Astrocyte (in vitro differentiated cells and primary cell): ENCODE measurements around the gene BBIP1. TPM values are rescaled to one million over a fixed set of nuclear protein-coding genes. Genes with fewer than 3 reads are reported as not detected.

Experiments
- DNase-seq: peaks from one replicate; pipeline ENCODE4 v3.0.0-alpha.2; 2010; ENCODE audit warnings: low read depth
- FAIRE-seq: peaks from 2 replicates; lab custom pipeline; 2011; peaks lifted over from hg19 to GRCh38; lab: Jason Lieb, UNC
- H2AFZ ChIP-seq: 2 replicates; pipeline ENCODE4 v1.6.0; 2012; ENCODE audit warnings: low read depth, low read length, inconsistent platforms
- H3K27ac ChIP-seq: 2 replicates; pipeline ENCODE4 v1.5.1; 2011; ENCODE audit warnings: low read depth, low read length, inconsistent platforms
- H3K27me3 ChIP-seq: 2 replicates; pipeline ENCODE4 v1.6.0; 2011; ENCODE audit warnings: low read length, inconsistent platforms; ENCODE audit not compliant: insufficient read depth
- H3K36me3 ChIP-seq: 2 replicates; pipeline ENCODE4 v1.5.1; 2011; ENCODE audit warnings: low read length, inconsistent platforms; ENCODE audit not compliant: insufficient read depth
- H3K4me1 ChIP-seq: 2 replicates; pipeline ENCODE4 v1.5.1; 2011; ENCODE audit warnings: low read length, inconsistent platforms; ENCODE audit not compliant: insufficient read depth
- H3K4me2 ChIP-seq: 2 replicates; pipeline ENCODE4 v1.6.0; 2012; ENCODE audit warnings: low read length, inconsistent platforms
- H3K4me3 ChIP-seq: 2 replicates; pipeline ENCODE4 v1.5.1; 2011; ENCODE audit warnings: low read depth, mild to moderate bottlenecking, low read length, inconsistent platforms; ENCODE audit not compliant: insufficient read depth
- H3K79me2 ChIP-seq: 2 replicates; pipeline ENCODE4 v1.6.0; 2012; ENCODE audit warnings: mild to moderate bottlenecking, low read length, inconsistent platforms; ENCODE audit not compliant: insufficient read depth
- H3K9ac ChIP-seq: 2 replicates; pipeline ENCODE4 v1.6.0; 2012; ENCODE audit warnings: mild to moderate bottlenecking, low read length, inconsistent platforms
- H3K9me3 ChIP-seq: 2 replicates; pipeline ENCODE4 v1.5.1; 2012; ENCODE audit warnings: low read depth, mild to moderate bottlenecking, low read length, inconsistent platforms; ENCODE audit not compliant: insufficient read depth
- H4K20me1 ChIP-seq: 2 replicates; pipeline ENCODE4 v1.6.0; 2012; ENCODE audit warnings: low read length, inconsistent platforms; ENCODE audit not compliant: insufficient read depth
- H3K27ac Mint-ChIP-seq: one replicate; pipeline ENCODE4 v1.8.0; 2021; ENCODE audit warnings: mild to moderate bottlenecking, mixed read lengths; ENCODE audit not compliant: unreplicated experiment
- H3K27me3 Mint-ChIP-seq: one replicate; pipeline ENCODE4 v1.8.0; 2021; ENCODE audit warnings: low read depth, mixed read lengths; ENCODE audit not compliant: unreplicated experiment
- H3K36me3 Mint-ChIP-seq: one replicate; pipeline ENCODE4 v1.8.0; 2021; ENCODE audit warnings: low read depth, mixed read lengths; ENCODE audit not compliant: unreplicated experiment
- H3K4me1 Mint-ChIP-seq: one replicate; pipeline ENCODE4 v1.8.0; 2021; ENCODE audit warnings: low read depth, mixed read lengths; ENCODE audit not compliant: unreplicated experiment
- H3K4me3 Mint-ChIP-seq: one replicate; pipeline ENCODE4 v1.8.0; 2021; ENCODE audit warnings: mild to moderate bottlenecking, moderate library complexity, mixed read lengths; ENCODE audit not compliant: unreplicated experiment
- H3K9me3 Mint-ChIP-seq: one replicate; pipeline ENCODE4 v1.8.0; 2021; ENCODE audit warnings: mild to moderate bottlenecking, mixed read lengths; ENCODE audit not compliant: unreplicated experiment
- EZH2 ChIP-seq: IDR thresholded peaks from 2 replicates; pipeline ENCODE4 v1.6.1; 2012; ENCODE audit warnings: mild to moderate bottlenecking, low read length, inconsistent platforms; ENCODE audit not compliant: insufficient read depth
- total RNA-seq: library from RNA; stranded (reverse); gene quantifications from 2 replicates; pipeline ENCODE4 v1.2.1, GENCODE V29; 2021
- TF ChIP-seq, protein P1 (sequence below): IDR thresholded peaks from 2 replicates; pipeline ENCODE4 v1.5.1; 2011; ENCODE audit warnings: low read depth, mild to moderate bottlenecking, inconsistent platforms, low read length, moderate library complexity; ENCODE audit not compliant: insufficient read depth

The BBIP1 gene
- total RNA-seq, 1 donor from 2014 or later = 24.1 TPM

DNA sequence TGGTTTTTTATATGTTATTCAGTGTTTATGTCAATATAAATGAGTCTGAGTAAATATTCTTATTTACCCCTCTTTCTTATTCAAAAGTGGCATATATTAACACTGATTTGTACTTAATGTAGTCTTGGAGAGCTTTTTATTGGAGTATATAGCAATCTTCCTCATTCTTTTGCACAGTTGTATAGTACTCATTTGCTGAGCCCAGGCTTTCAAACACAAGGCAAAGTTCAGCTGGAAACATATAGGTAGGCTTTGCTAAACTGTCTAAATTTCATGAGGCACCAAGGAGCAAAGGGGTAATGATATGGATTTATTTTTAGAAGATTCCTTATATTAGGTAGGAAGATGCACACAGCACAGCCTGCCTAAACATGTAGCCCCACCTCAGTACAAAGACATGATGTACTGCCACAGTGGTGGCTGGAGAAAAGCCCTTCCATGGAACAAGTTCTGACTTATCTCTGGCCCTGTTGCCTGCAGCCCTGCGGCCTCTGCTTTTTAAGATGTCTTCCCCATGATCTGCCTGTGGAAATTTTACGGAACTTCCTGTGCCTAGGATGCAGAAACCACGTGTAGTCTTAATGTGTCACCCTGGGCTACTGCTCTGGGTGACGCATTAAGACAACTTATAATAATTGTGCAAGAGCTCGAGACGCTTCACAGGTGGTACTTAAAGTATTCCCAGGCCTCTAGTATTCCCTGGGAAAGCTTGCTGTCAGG is 56.9 kb downstream of the BBIP1 start:
- no peak overlapping the region for H3K9ac ChIP-seq
- no peak overlapping the region for H3K27ac ChIP-seq
- no peak for DNase-seq
- H3K4me3 Mint-ChIP-seq = no peak overlapping the region
- TF ChIP-seq, protein P1, sequence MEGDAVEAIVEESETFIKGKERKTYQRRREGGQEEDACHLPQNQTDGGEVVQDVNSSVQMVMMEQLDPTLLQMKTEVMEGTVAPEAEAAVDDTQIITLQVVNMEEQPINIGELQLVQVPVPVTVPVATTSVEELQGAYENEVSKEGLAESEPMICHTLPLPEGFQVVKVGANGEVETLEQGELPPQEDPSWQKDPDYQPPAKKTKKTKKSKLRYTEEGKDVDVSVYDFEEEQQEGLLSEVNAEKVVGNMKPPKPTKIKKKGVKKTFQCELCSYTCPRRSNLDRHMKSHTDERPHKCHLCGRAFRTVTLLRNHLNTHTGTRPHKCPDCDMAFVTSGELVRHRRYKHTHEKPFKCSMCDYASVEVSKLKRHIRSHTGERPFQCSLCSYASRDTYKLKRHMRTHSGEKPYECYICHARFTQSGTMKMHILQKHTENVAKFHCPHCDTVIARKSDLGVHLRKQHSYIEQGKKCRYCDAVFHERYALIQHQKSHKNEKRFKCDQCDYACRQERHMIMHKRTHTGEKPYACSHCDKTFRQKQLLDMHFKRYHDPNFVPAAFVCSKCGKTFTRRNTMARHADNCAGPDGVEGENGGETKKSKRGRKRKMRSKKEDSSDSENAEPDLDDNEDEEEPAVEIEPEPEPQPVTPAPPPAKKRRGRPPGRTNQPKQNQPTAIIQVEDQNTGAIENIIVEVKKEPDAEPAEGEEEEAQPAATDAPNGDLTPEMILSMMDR = no peak
- TF ChIP-seq EZH2 = no peak
- no peak for FAIRE-seq
- peaks cover 19% of the 10 kb centered on the region for H3K4me1 Mint-ChIP-seq
- H3K36me3 Mint-ChIP-seq = no peaks in the 10 kb centered on the region
- H3K27ac Mint-ChIP-seq = no peak overlapping the region
- H3K4me2 ChIP-seq = no peak overlapping the region
- H3K4me1 ChIP-seq = peaks cover 6% of the 10 kb centered on the region
- H3K4me3 ChIP-seq = no peak overlapping the region
- H3K27me3 ChIP-seq = no peaks in the 10 kb centered on the region
- no peaks in the 10 kb centered on the region for H3K79me2 ChIP-seq
- H3K36me3 ChIP-seq = no peaks in the 10 kb centered on the region
- H3K9me3 ChIP-seq = no peaks in the 10 kb centered on the region
- H3K27me3 Mint-ChIP-seq = peaks cover 2% of the 10 kb centered on the region
- no peak overlapping the region for H2AFZ ChIP-seq
- no peaks in the 10 kb centered on the region for H3K9me3 Mint-ChIP-seq
- no peaks in the 10 kb centered on the region for H4K20me1 ChIP-seq

DNA sequence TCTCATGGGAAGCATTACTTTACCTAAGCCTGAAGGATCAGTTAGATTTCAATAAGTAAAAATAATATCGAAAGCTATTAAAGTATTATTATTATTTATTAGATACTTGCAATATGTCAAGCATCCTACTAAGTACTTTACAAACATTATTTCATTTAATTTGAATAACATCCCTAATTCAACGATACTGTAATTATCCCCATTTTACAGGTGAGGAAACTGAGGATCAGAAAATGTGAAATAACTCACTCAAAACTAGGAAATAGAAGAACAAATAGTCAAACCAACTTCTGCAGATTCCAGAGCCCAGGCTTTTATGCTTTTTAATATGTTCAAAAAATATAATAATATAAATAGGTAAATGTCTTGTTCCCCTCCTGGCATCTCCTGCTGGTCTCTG is 57.5 kb downstream of the BBIP1 start:
- no peak overlapping the region for H3K4me3 ChIP-seq
- no peaks in the 10 kb centered on the region for H3K9me3 Mint-ChIP-seq
- FAIRE-seq = no peak
- H3K36me3 ChIP-seq = no peaks in the 10 kb centered on the region
- H3K27ac Mint-ChIP-seq = no peak overlapping the region
- peaks cover 2% of the 10 kb centered on the region for H3K27me3 Mint-ChIP-seq
- H3K4me2 ChIP-seq = no peak overlapping the region
- no peak for DNase-seq
- no peak for TF ChIP-seq EZH2
- TF ChIP-seq, protein P1 = no peak
- no peaks in the 10 kb centered on the region for H3K36me3 Mint-ChIP-seq
- H2AFZ ChIP-seq = no peak overlapping the region
- H3K79me2 ChIP-seq = no peaks in the 10 kb centered on the region
- H4K20me1 ChIP-seq = no peaks in the 10 kb centered on the region
- peaks cover 19% of the 10 kb centered on the region for H3K4me1 Mint-ChIP-seq
- peaks cover 6% of the 10 kb centered on the region for H3K4me1 ChIP-seq
- H3K9ac ChIP-seq = no peak overlapping the region
- H3K27me3 ChIP-seq = no peaks in the 10 kb centered on the region
- H3K27ac ChIP-seq = no peak overlapping the region
- no peak overlapping the region for H3K4me3 Mint-ChIP-seq
- no peaks in the 10 kb centered on the region for H3K9me3 ChIP-seq

DNA sequence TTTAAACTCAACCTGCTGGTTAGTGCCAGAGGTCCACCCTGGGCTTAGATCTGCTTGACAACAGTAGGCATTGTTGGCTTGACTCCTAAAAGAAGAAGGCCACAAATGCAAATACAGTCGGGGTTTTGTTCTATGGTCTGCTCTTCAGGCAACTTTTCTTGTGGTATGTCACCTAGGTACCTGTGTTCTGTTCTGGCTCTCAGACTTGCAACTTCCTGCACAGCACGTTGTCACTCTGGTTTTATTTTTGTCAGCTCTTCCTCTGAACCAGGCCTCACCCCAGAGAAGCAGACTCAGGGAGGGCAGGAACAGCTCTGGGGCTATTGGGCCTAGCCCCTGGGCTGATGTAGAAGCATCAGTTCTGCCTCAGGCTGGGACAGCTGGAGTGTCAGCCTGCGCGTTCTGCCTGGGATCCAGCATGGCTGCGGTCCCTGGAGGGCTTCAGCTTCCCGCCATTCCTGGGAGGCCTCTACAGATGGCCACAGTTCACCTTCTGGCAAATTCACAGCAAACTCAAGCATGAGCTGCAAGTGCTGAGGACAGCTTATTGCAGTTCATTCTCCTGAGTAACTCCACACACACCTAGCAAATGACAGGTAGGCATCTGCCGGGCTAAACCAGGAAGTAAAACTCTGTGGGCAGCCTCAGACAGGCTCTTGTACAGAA is 58.3 kb downstream of the BBIP1 start:
- Histone ChIP-seq H3K9ac (no peak overlapping the region), H3K4me2 (no peak overlapping the region), H4K20me1 (no peaks in the 10 kb centered on the region), H3K27me3 (no peaks in the 10 kb centered on the region), H3K27ac (no peak overlapping the region), H3K36me3 (no peaks in the 10 kb centered on the region), H3K79me2 (no peaks in the 10 kb centered on the region), H3K4me1 (peaks cover 6% of the 10 kb centered on the region), H3K4me3 (no peak overlapping the region), H3K9me3 (no peaks in the 10 kb centered on the region), H2AFZ (no peak overlapping the region)
- Mint-ChIP-seq H3K27ac (no peak overlapping the region), H3K4me3 (no peak overlapping the region), H3K4me1 (peaks cover 15% of the 10 kb centered on the region), H3K9me3 (peaks cover 3% of the 10 kb centered on the region), H3K27me3 (peaks cover 2% of the 10 kb centered on the region), H3K36me3 (no peaks in the 10 kb centered on the region)
- TF ChIP-seq, protein P1 = no peak
- TF ChIP-seq EZH2 = no peak
- DNase-seq = no peak
- no peak for FAIRE-seq
